ENCODE measurements around the gene RTN4R. TPM values are rescaled to one million over a fixed set of nuclear protein-coding genes. Genes with fewer than 3 reads are reported as not detected.

RTN4R gene
- total and polyA plus RNA-seq, 2 of the 13 experiments (the other 11 are each of a cell fraction or from before 2014, with no cell fraction given) = 0.22 to 0.77 TPM

DNA sequence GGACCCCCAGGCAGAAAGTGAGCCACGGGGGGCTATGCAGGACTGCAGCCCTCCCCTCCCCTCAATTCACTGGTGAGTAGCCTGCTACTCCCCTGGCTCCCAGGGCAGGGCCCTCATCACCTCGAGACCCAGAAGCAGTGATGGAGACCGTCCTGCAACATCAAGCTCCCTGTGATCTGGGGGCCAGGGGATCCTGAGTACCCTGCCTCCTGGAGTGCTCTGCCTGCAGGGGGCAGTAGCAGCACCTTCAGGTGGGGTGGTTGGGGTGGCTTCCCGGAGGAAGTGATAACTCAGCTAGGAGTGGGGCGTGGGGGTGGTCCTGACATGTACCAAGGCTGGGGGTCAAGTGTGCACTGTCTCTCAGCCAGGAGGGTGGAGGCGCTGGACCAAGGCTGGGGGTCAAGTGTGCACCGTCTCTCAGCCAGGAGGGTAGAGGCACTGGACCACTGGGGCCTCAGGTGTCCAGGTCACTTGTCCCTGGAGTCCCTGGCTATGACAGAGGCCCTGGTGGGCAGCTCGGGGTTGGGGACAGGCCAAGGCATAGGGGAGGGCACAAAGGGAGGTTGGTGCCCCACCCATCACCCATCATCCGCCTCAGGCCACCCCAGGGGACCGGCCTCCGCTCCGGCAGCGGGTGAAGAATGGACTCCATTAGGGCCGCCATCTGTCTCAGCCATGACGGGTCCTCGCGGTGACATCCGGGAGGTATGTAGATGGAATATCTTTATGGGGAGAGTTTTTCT lies 9.4 kb downstream of the RTN4R start:
- Histone ChIP-seq H3K27ac (ENCODE audit: extremely low read length, insufficient read depth, low read length) (no peak overlapping the region), H3K9me3 (ENCODE audit: low read length) (no peaks in the 10 kb centered on the region), H3K4me1 (ENCODE audit: insufficient read depth, low read length) (no peaks in the 10 kb centered on the region), H3K4me3 (replicated peaks in 1 of 3; ENCODE audit: insufficient read depth in 1 of 3, low read depth in 2 of 3, low read length in 3 of 3) (no peak overlapping the region), H4K20me1 (ENCODE audit: insufficient read depth, low read length) (peaks cover 6% of the 10 kb centered on the region; the same call in 1 of the 2 replicates), H2AFZ (ENCODE audit: low read length) (no peak overlapping the region), H3K27me3 (ENCODE audit: control insufficient read depth in 1 of 2, insufficient read depth in 2 of 2, low read length in 2 of 2) (peaks cover 3 to 35% of the 10 kb centered on the region in 2 experiments; a peak in 4 of 5 replicates), H3K9ac (ENCODE audit: insufficient read depth, low read depth, low read length) (no peak overlapping the region), H3K4me2 (ENCODE audit: low read depth, low read length) (no peak overlapping the region), H3K36me3 (replicated peaks in 1 of 2; ENCODE audit: control insufficient read depth in 1 of 2, insufficient read depth in 2 of 2, low read length in 2 of 2) (no peaks in the 10 kb centered on the region), H3K79me2 (ENCODE audit: insufficient read depth, low read length) (no peaks in the 10 kb centered on the region)
- 30% methylated on average over 2 of the region's 18 CpGs for WGBS (ENCODE audit: low lambda C conversion rate)
- TF ChIP-seq KDM1A (CRISPR knock-in tag; IDR thresholded peaks at IDR 0.05) = no peak
- TF ChIP-seq, protein P1, sequence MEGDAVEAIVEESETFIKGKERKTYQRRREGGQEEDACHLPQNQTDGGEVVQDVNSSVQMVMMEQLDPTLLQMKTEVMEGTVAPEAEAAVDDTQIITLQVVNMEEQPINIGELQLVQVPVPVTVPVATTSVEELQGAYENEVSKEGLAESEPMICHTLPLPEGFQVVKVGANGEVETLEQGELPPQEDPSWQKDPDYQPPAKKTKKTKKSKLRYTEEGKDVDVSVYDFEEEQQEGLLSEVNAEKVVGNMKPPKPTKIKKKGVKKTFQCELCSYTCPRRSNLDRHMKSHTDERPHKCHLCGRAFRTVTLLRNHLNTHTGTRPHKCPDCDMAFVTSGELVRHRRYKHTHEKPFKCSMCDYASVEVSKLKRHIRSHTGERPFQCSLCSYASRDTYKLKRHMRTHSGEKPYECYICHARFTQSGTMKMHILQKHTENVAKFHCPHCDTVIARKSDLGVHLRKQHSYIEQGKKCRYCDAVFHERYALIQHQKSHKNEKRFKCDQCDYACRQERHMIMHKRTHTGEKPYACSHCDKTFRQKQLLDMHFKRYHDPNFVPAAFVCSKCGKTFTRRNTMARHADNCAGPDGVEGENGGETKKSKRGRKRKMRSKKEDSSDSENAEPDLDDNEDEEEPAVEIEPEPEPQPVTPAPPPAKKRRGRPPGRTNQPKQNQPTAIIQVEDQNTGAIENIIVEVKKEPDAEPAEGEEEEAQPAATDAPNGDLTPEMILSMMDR (CRISPR knock-in tag; IDR thresholded peaks at IDR 0.05) = peak; percentile 55
- TF ChIP-seq STAG1 (CRISPR knock-in tag; IDR thresholded peaks at IDR 0.05) = peak; percentile 21; the same call in 1 of the 2 replicates
- no peak for TF ChIP-seq ATF1 (CRISPR knock-in tag; IDR thresholded peaks at IDR 0.05)
- no peak for TF ChIP-seq GPN1 (CRISPR knock-in tag; IDR thresholded peaks at IDR 0.05; ENCODE audit: borderline replicate concordance)
- TF ChIP-seq ZNF329 (CRISPR knock-in tag; IDR thresholded peaks at IDR 0.05; ENCODE audit: low read depth) = no peak
- TF ChIP-seq, protein P2, sequence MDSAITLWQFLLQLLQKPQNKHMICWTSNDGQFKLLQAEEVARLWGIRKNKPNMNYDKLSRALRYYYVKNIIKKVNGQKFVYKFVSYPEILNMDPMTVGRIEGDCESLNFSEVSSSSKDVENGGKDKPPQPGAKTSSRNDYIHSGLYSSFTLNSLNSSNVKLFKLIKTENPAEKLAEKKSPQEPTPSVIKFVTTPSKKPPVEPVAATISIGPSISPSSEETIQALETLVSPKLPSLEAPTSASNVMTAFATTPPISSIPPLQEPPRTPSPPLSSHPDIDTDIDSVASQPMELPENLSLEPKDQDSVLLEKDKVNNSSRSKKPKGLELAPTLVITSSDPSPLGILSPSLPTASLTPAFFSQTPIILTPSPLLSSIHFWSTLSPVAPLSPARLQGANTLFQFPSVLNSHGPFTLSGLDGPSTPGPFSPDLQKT (CRISPR knock-in tag; IDR thresholded peaks at IDR 0.05; ENCODE audit: borderline replicate concordance) = no peak
- no TSS peak for BruUV-seq (replicated peaks)
- intact Hi-C loops (cut with micrococcal nuclease; ENCODE audit: unreplicated experiment) (no loop called here), in situ Hi-C loops (cut with HindIII; ENCODE audit: extremely low pct_ligation_motif_present, low pct_unique_long_range_greater_than_20kb) (no loop called here)
- ChIA-PET POLR2A (no interaction called here), CTCF (ENCODE audit: low intra/inter-chr PET ratio, low total read pairs) (interaction anchor here (1.1 kb wide), 1 partner anchor 27 kb away, joined by 6 read pairs; no protein-coding TSS in a partner anchor)
- ATAC-seq = peak; percentile 34; the same call in 2 of the 3 replicates
- no peak for DNase-seq (ENCODE audit: low spot score)
- no peak for FAIRE-seq

Data from HepG2 (cell line).